ENCODE measurements around the gene TRMT13.
"Not testable (repeated sequence)": the region's sequence is repeated elsewhere in the genome, so short reads cannot be mapped to it uniquely, and the experiment has no call there.

The TRMT13 gene

GRCh38 chr1:100164702-100165101 is 31.7 kb downstream of the TRMT13 start:
- DNase-seq = no peak

GRCh38 chr1:100168051-100168450 is 35.1 kb downstream of the TRMT13 start:
- no peak for DNase-seq

- no peak for DNase-seq
Measured at GRCh38 chr1:100177295-100178041, 44.5 kb downstream of the TRMT13 start.

- DNase-seq = no peak
Measured at GRCh38 chr1:100178091-100178490, 45.1 kb downstream of the TRMT13 start, which contains the start of gene LRRC39. TSS of gene LRRC39 (minus strand) at chr1:100178256. CDS start at chr1:100168516, 9,740 bp downstream.

GRCh38 chr1:100183370-100183769 is 50.4 kb downstream of the TRMT13 start:
- no peak for DNase-seq

GRCh38 chr1:100184536-100184935 is 51.6 kb downstream of the TRMT13 start:
- DNase-seq = peak in 1 of 2 donors; percentile 18

- DNase-seq = no peak
Measured at GRCh38 chr1:100187912-100188311, 54.9 kb downstream of the TRMT13 start.

GRCh38 chr1:100188617-100189016 is 55.7 kb downstream of the TRMT13 start:
- no peak for DNase-seq

GRCh38 chr1:100198596-100198995 is 65.6 kb downstream of the TRMT13 start:
- no peak for DNase-seq

- DNase-seq = not testable (repeated sequence)
Measured at GRCh38 chr1:100200060-100200459, 67.1 kb downstream of the TRMT13 start.

Measured in CD4-positive, alpha-beta T cell treated with Interleukin-4 for 1 hour (primary cell).